Tibial nerve (tissue), 3 donors: ENCODE data around the gene ANP32E.

Experiments
- CTCF ChIP-seq, 5 experiments: fragments of 200-600 bp in 3 of 5; fragments of 450-650 bp in 2 of 5; sonication (generic) in 3 of 5; IDR thresholded peaks; one replicate each; pipeline ENCODE4 v1.5.1; 2016 to 2019; ENCODE audit warnings: antibody characterized with exemption in 5 of 5, mild to moderate bottlenecking in 3 of 5, moderate library complexity in 2 of 5
- POLR2A ChIP-seq, 2 donors: fragments of 450-650 bp; IDR thresholded peaks; one replicate each; pipeline ENCODE4 v1.6.1; 2017; ENCODE audit warnings: antibody characterized with exemption in 2 of 2, mild to moderate bottlenecking in 2 of 2, moderate library complexity in 2 of 2

DNA sequence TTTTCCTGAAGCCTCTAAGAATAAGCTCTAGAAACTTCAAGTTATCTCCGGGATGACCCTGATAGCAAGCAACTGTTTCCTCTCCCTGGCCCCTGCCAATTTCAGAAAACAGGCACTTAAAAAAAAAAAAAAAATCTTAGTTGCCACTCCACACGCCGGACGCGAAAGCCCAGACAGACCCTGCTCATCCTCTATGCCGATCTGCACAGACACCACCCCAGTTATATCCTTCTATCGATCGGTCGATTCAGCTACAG lies 1.7 kb downstream of the ANP32E start:
- TF ChIP-seq CTCF (IDR thresholded peaks at IDR 0.05) (no peak), POLR2A (IDR thresholded peaks at IDR 0.05) (no peak)
